Natural killer cell (primary cell): ENCODE results near the gene ZNF3. TPM values are rescaled to one million over a fixed set of nuclear protein-coding genes. Genes with fewer than 3 reads are reported as not detected.

ENCODE experiments used
- ATAC-seq, 3 donors: fragments of 150-1000 bp in 2 of 3; fragments of 200-7000 bp in 1 of 3; cut with Tn5 transposase; 1 replicate in 1 of 3; 2 replicates in 2 of 3; pipeline ENCODE4 v1.10.0; 2021; ENCODE audit warnings: mild to moderate bottlenecking in 2 of 3, moderate library complexity in 2 of 3
- DNase-seq, 2 donors: peaks; one replicate each; pipeline versions ENCODE4 v3.0.0 to v3.0.0-alpha.2; 2013 to 2021; ENCODE audit warnings: mixed read lengths in 1 of 2
- H3K27ac ChIP-seq: one replicate; pipeline ENCODE4 v1.5.1; 2013; ENCODE audit warnings: mild to moderate bottlenecking, low read length
- H3K27me3 ChIP-seq: one replicate; pipeline ENCODE4 v1.6.1; 2013; ENCODE audit warnings: low read length; ENCODE audit not compliant: control insufficient read depth, insufficient read depth
- H3K36me3 ChIP-seq: one replicate; pipeline ENCODE4 v1.6.1; 2013; ENCODE audit warnings: low read length; ENCODE audit not compliant: control insufficient read depth, insufficient read depth
- H3K4me1 ChIP-seq: one replicate; pipeline ENCODE4 v1.6.1; 2013; ENCODE audit warnings: low read length; ENCODE audit not compliant: control insufficient read depth, insufficient read depth
- H3K4me3 ChIP-seq: one replicate; pipeline ENCODE4 v1.5.1; 2013; ENCODE audit warnings: low read length
- H3K9me3 ChIP-seq: one replicate; pipeline ENCODE4 v1.6.1; 2013; ENCODE audit warnings: low read length; ENCODE audit not compliant: control insufficient read depth, insufficient read depth
- H3K27ac Mint-ChIP-seq, 2 donors: one replicate each; pipeline ENCODE4 v1.8.0; 2022; ENCODE audit warnings: mild to moderate bottlenecking in 2 of 2, mixed read lengths in 2 of 2, moderate library complexity in 1 of 2
- H3K27me3 Mint-ChIP-seq, 2 donors: one replicate each; pipeline ENCODE4 v1.8.0; 2022; ENCODE audit warnings: low read depth in 2 of 2, mixed read lengths in 2 of 2
- H3K36me3 Mint-ChIP-seq: one replicate; pipeline ENCODE4 v1.8.0; 2022; ENCODE audit warnings: mixed read lengths
- H3K4me1 Mint-ChIP-seq, 2 donors: one replicate each; pipeline ENCODE4 v1.8.0; 2022; ENCODE audit warnings: mixed read lengths in 2 of 2
- H3K4me3 Mint-ChIP-seq: one replicate; pipeline ENCODE4 v1.8.0; 2022; ENCODE audit warnings: mild to moderate bottlenecking, moderate library complexity, mixed read lengths
- H3K9me3 Mint-ChIP-seq, 2 donors: one replicate each; pipeline ENCODE4 v1.8.0; 2022; ENCODE audit warnings: mixed read lengths in 2 of 2
- WGBS: methylation state at CpG from one replicate; pipeline ENCODE4 v1.1.7; 2013; ENCODE audit warnings: missing lambda C conversion rate; ENCODE audit not compliant: insufficient coverage; 5-methylcytosine and 5-hydroxymethylcytosine counted together
- intact Hi-C: fragments of 100-400 bp; cut with micrococcal nuclease; formaldehyde crosslinking; loops from one replicate; pipeline ENCODE4 v1.14.2; 2022
- total RNA-seq, 4 donors: library from RNA; stranded (reverse); fragments of 120-200 nt in 1 of 4; gene quantifications; one replicate each; pipeline versions ENCODE4 v1.2.3 to v1.2.4, GENCODE V29; 2013 to 2022
- TF ChIP-seq, protein P1 (sequence below): fragments of 200-600 bp; IDR thresholded peaks from one replicate; pipeline ENCODE4 v1.8.0; 2022; ENCODE audit warnings: antibody characterized with exemption

Gene ZNF3
- total RNA-seq, 3 donors from 2014 or later (not counting 1 experiment from before 2014, with no cell fraction given), result 37.8 to 51.6 (median 49.0) TPM

DNA sequence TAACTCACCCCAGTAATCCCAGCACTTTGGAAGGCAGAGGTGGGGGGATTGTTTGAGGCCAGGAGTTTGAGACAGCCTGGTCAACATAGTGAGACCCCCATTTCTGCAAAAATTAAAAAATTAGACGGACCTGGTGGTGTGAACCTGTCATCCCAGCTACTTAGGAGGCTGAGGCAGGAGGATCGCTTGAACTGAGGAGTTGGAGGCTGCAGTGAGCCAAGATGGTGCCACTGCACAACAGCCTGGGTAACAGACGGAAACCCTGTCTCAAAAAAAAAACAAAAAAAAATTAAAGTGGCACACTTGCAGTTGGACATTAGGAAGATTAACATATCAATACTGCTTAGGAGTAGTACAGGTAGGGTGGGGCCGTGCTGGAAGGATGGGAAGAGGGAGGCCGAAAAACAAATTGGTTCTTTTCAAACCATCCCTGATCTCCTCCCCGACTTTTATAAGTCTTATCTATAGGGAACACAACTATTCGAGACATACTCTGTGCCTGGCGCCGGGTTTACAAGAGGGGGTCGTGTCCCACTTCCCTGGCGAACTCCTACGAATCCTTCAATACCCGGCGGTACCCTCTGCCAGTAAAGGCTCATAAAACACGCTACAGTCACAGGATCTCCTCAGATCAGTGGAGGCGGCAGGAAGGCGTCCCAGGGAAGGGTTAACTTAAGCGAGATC is 37.0 kb upstream of the ZNF3 start:
- 26% methylated on average over 18 of the region's 18 CpGs for WGBS

DNA sequence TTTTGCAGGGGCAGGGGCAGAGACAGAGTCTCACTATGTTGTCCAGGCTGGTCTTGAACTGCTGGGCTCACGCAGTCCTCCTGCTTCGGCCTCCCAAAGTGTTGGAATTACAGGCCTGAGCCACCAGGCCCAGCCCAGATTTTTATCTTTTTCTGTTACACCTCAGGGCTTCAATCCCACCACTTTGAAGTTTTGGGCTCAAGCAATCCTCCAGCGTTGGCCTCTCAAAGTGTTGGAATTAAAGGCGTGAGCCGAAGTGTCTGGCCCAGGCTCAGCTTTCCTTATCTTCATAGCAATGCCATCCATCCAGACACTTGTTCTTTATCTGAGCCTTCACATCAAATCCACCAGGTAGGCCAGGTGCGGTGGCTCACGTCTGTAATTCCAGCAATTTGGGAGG is 33.5 kb upstream of the ZNF3 start:
- Histone ChIP-seq H3K27ac (no peak overlapping the region), H3K27me3 (no peaks in the 10 kb centered on the region), H3K4me3 (no peak overlapping the region), H3K36me3 (peaks cover 22% of the 10 kb centered on the region), H3K9me3 (no peaks in the 10 kb centered on the region), H3K4me1 (peaks cover 14% of the 10 kb centered on the region)
- Mint-ChIP-seq H3K27ac (no peak overlapping the region), H3K27me3 (no peaks in the 10 kb centered on the region), H3K4me1 (peaks cover 15 to 17% of the 10 kb centered on the region in 2 donors), H3K9me3 (no peaks in the 10 kb centered on the region), H3K36me3 (no peaks in the 10 kb centered on the region), H3K4me3 (no peak overlapping the region)
- TF ChIP-seq, protein P1, sequence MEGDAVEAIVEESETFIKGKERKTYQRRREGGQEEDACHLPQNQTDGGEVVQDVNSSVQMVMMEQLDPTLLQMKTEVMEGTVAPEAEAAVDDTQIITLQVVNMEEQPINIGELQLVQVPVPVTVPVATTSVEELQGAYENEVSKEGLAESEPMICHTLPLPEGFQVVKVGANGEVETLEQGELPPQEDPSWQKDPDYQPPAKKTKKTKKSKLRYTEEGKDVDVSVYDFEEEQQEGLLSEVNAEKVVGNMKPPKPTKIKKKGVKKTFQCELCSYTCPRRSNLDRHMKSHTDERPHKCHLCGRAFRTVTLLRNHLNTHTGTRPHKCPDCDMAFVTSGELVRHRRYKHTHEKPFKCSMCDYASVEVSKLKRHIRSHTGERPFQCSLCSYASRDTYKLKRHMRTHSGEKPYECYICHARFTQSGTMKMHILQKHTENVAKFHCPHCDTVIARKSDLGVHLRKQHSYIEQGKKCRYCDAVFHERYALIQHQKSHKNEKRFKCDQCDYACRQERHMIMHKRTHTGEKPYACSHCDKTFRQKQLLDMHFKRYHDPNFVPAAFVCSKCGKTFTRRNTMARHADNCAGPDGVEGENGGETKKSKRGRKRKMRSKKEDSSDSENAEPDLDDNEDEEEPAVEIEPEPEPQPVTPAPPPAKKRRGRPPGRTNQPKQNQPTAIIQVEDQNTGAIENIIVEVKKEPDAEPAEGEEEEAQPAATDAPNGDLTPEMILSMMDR, result no peak
- no peak for ATAC-seq
- WGBS, result 95% methylated on average over 7 of the region's 7 CpGs
- intact Hi-C loops, result loop anchor here (5.0 kb wide), 1 partner anchor 33 kb away; the partner anchor contains the start of gene ZNF3
- DNase-seq, result no peak

More for the DNA sequence above, 37.0 kb upstream of the ZNF3 start:
- Histone ChIP-seq H3K4me1 (peaks cover 22% of the 10 kb centered on the region), H3K36me3 (no peaks in the 10 kb centered on the region), H3K27me3 (no peaks in the 10 kb centered on the region), H3K27ac (peak overlapping the region; percentile 89), H3K9me3 (no peaks in the 10 kb centered on the region), H3K4me3 (peak overlapping the region; percentile 73)
- TF ChIP-seq, protein P1, result no peak
- no peaks in the 10 kb centered on the region for H3K9me3 Mint-ChIP-seq
- DNase-seq (no peak), ATAC-seq (no peak)
- H3K27me3 Mint-ChIP-seq, result no peaks in the 10 kb centered on the region
- H3K4me3 Mint-ChIP-seq, result peak overlapping the region; percentile 97
- H3K4me1 Mint-ChIP-seq, result peaks cover 23 to 25% of the 10 kb centered on the region in 2 donors
- intact Hi-C loops, result loop anchor here (1.0 to 5.0 kb wide), 3 partner anchors 9 to 36 kb away; partner anchors contain the start of genes AP4M1, MCM7 and ZNF3
- H3K36me3 Mint-ChIP-seq, result no peaks in the 10 kb centered on the region
- H3K27ac Mint-ChIP-seq, result peak overlapping the region; percentile 98

DNA sequence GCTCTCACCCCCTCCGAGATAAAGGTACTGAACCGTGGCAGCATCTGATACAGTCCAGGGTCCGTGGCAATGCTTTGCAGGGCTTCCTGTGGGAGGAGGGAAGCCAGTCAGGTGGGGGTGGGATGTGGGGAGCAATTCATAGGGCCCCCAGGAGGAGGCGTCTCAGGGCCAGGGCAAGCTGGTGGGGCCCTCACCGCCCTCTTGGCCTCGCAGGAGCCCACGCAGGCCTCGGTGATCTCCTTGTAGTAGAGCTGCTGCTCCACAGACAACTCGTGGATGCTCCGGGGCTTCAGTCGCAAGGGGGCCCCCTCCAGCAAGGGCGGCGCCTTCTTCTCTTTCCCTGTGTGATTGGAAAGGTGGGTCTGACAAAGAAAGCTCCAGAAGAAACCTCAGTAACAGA is 30.4 kb upstream of the ZNF3 start:
- intact Hi-C loops, result no loop called here
- H3K9me3 ChIP-seq, result no peaks in the 10 kb centered on the region
- DNase-seq, result no peak
- no peak overlapping the region for H3K4me3 ChIP-seq
- peaks cover 37% of the 10 kb centered on the region for H3K36me3 ChIP-seq
- no peak for ATAC-seq
- Mint-ChIP-seq H3K27me3 (no peaks in the 10 kb centered on the region), H3K36me3 (no peaks in the 10 kb centered on the region), H3K4me1 (no peaks in the 10 kb centered on the region), H3K27ac (no peak overlapping the region), H3K9me3 (no peaks in the 10 kb centered on the region), H3K4me3 (no peak overlapping the region)
- TF ChIP-seq, protein P1, result no peak
- no peak overlapping the region for H3K27ac ChIP-seq
- no peaks in the 10 kb centered on the region for H3K4me1 ChIP-seq
- H3K27me3 ChIP-seq, result no peaks in the 10 kb centered on the region
- whole genome bisulfite sequencing, result 86% methylated on average over 13 of the region's 13 CpGs
